Measurements from ENCODE around the gene MMD.

Gene MMD

DNA sequence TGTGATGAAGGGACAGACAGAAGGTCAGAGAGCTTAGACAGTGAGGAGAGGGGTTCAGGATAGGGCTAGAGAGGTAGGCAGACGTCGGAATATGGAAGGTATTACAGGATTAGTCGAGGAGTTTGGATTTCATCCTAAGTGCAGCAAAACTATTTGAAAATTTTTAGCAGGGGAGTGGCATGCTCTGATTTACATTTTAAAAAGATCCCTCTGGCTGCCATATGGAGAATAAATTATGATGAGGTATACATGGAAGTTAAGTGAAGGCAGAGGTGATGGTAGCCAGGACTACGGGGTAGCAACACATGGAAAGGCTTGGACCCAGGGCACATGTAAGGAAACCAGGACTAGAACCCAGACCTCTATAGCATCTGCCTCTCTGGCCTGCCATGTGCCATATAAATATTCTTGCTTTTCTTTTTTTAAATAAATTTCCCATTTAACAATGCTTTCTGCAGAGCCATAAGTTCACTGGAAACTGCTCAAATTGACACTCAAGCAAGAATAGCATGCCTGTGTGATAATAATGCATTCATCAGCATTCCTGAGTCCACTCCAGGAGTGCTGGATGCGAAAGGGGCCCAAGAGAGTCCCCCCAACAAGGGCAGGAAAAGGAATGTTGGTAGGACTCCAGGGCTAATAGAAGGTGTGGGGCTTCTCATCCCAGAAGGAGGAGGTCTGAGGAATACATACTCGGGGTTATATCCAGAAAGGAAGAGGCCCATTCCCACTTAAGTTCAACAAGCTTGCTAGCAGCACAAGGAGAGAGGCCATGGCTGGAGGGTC, 78.6 kb downstream of the MMD start:
- CTCF ChIA-PET = no interaction called here
- DNase-seq (ENCODE audit: extremely low spot score) = no peak
- POLR2A ChIA-PET = no interaction called here
- TF ChIP-seq ARNT (IDR thresholded peaks at IDR 0.05) (no peak), SP1 (IDR thresholded peaks at IDR 0.05) (no peak)
